Stimulated activated CD8-positive, alpha-beta memory T cell treated with anti-CD3 and anti-CD28 coated beads, Interleukin-15, amount 100 ng/mL, for 1 hour (primary cell): Measurements from ENCODE around the gene IRS1.

ENCODE experiments used
- DNase-seq: peaks from one replicate; pipeline ENCODE4 v3.0.0-alpha.2; 2020; ENCODE audit warnings: low read depth

IRS1 gene

DNA sequence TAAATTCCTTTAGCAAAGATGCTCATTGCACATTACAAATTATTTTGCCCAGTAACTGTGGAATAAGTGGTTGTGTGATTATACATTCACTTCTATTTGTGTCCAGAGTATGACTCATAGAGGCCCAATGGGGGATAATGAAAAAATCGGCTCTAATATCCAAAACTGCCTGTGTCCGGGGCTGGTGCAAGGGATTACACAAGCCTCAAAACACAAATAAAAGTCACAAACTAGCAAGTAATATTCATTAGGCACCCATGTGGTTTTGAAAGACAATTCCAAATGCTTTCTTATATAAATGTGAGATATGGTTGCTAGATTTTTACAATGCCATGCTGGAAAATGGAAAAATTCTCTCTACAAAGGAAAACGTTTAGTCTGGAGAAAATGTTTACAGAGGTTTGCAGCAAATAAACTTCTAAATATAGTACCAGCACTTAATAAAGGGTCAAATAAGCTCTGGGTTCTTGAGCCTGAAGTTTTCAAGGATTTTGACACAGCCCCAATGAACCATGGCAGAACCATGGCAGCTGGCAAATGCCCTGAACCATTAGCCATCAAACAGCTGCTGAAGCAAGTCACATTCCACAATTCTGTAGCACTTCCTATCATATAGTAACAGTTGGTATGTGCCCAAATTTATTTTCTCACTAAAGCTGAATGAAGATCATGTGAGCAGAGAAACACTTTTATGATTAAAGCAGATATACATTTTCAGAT is 40.5 kb downstream of the IRS1 start:
- no peak for DNase-seq

GRCh38 chr2:226756131-226756530 is 43.5 kb downstream of the IRS1 start:
- DNase-seq: no peak

DNA sequence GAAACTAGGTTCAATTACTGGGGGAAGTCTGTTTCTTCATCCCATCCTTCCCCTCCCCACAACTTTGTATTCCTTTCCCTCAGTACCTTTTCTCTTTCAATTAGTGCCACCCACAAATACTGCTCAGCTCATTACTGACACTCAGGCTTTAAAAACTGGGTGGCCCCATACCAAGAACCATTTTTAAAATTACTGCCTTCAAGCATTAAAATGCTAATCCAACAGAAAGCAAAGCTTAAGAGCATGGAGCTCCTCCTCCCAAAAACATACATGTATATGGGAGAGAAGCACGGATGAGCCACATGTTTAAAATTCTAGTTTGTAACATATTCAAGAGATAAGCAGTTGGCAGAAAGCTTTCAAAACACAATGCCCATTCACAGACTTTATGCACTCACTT is 44.0 kb downstream of the IRS1 start:
- no peak for DNase-seq

DNA sequence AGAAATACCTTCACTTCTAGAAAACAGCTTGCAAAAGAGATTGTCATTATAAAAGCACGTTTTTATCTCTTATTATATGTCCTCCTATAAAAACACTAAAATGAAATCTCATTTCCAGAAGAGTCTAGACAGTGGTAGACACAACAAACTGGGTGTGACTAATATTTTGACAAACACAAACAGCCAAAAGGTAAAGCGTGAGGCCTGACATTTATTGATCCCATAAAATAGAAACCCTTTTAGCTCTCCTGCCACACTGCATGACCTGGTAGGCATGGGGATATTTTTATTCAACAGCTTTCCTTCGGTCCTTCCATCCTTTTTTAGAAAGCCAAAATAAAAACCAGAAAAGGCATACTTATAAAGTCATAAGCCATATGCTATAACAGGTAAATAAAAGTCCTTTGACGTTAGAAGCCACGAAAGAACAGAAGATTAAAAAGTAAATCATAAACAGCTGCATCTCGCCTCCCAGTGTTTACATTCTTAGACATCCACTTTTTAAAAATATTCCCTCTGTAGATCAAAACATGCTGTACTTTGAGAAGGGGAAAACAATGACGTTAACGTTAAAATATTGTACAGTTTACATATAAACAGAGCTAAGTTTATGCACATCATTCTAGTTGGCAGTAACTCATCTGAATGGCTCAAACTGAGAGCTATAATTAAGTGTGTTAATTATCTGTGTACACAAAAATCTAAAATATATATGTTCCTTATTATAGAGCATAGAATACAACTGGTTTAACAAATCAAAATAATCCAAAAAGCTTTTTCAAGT is 44.6 kb downstream of the IRS1 start:
- no peak for DNase-seq

GRCh38 chr2:226752887-226753286 is 46.7 kb downstream of the IRS1 start:
- DNase-seq: no peak

DNA sequence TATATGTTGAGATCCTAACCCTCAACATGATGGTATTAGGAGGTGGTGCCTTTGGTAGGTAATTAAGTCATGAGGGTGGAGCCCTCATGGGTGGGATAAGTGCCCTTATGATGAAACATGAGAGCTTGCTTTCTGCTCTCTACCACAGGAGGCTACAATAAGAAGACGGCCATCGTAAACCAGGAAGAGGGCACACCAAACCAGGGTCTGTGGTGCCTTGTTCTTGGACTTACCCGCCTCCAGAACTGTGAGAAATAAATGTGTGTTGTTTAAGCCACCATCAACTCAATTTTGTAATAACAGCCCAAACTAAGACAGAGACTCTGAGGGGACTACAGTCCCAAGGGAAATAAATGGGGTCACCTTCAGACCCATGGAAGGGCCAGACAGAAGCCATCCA is 52.3 kb downstream of the IRS1 start:
- no peak for DNase-seq

- no peak for DNase-seq
These were observed 53.3 kb downstream of the IRS1 start for GRCh38 chr2:226746196-226746800.

GRCh38 chr2:226743915-226744314 is 55.7 kb downstream of the IRS1 start:
- no peak for DNase-seq

GRCh38 chr2:226742347-226742746 is 57.3 kb downstream of the IRS1 start:
- no peak for DNase-seq

DNA sequence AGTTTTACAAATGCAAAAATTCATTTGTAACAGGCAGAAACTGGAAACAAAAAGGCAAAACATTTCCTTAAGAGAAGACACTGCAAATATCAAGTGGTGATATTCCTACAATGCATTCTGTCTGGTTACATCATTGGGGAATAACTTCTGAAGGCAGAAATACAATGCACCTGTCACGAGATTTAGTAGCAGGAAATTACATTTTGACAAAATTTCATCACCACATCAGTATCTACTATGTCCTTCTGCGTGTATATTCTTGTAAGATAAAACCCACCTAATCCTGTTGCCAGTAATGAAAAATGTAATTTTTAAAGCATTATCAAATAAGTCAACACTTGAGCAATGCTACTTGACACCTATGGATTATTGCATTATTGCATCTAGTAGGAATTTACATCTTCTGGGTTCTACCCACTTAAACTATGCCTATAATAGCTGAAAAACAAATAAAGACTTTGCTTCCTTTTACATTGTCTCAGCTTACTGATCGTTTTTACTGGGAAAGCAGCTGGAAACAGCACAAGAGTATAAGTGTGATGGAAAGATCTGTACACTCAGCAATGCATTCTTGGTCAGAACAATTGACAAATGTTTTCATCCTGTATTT is 59.5 kb downstream of the IRS1 start:
- no peak for DNase-seq

GRCh38 chr2:226739545-226740030 is 60.0 kb downstream of the IRS1 start:
- no peak for DNase-seq

GRCh38 chr2:226738821-226739544 is 60.6 kb downstream of the IRS1 start:
- no peak for DNase-seq

GRCh38 chr2:226738191-226738820 is 61.3 kb downstream of the IRS1 start:
- no peak for DNase-seq

GRCh38 chr2:226736382-226736781 is 63.2 kb downstream of the IRS1 start:
- no peak for DNase-seq

DNA sequence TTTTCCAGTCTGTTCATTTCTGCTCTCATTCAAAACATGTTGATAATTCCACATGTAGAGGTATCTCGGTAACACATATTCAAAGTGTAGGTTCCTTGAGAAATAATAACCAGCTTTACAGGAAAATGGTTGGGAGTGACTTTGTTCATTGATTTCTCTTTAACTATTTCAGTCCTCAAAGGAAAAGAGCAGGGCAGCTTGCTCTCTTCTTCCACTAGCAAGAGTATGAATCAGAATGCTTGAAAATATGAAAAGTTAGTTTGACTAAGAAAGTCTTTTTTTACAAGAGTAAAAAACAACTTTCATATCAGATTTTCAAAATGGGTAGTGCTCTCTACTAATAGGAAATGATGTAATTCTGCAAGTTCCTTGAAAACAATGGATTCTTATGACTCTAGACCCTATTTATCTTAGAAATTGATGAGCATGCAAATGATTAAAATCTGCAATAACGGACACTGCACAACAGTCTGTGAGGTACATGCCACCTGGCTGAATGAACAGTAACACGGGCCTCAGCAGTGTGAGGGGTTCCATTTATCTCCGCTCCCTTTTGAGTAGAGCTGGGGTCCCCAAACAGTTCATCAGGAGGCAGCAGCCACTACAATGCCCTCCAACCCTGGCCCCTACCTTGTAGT is 65.6 kb downstream of the IRS1 start:
- DNase-seq: no peak

GRCh38 chr2:226733189-226733858 is 66.3 kb downstream of the IRS1 start:
- no peak for DNase-seq

DNA sequence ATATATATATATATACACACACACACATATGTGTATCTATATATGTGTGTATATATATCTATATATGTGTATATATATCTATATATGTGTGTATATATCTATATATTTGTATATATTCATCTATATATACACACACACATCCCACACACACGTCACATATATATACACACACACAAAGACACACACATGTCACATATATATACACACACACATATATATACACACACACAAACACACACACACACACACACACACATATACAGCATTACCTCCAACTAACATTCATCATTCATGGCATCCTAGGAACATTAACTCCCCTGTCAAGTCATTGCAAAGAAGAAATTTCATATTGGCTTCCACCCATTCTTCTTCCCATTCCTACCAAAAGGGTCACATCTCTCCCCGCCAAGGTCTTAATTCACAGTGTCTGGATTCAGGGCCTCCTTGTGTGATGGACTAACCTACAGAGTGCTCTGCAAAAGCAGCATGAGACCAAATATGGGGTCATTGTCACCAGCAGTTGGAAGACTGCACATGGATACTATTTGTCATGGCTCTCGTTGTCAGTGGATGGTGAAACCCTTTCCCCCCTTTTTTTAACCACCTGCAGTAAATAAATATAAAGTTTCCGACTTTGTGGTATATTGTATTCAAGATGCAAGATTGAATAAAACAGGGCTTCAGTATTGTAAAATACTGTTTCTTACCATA is 67.0 kb downstream of the IRS1 start:
- DNase-seq: no peak

DNA sequence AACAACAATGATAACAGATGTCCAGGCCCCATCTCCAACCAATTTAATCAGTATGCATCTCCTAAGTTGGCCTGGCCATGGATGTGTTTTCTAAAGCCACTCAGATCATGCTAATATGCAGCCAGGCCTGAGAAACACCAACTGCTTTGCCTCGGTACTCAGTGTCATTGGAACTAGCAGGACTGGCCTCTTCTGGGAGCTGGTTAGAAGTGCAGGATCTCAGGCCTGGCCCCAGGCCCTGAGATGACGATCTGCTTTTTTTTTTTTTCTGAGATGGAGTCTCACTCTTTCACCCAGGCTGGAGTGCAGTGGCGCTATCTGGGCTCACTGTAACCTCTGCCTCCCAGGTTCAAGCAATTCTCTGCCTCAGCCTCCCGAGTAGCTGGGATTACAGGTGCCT is 69.1 kb downstream of the IRS1 start:
- no peak for DNase-seq

- DNase-seq: no peak
These were observed 70.6 kb downstream of the IRS1 start for GRCh38 chr2:226728996-226729395.

- no peak for DNase-seq
These were observed 72.4 kb downstream of the IRS1 start for GRCh38 chr2:226727251-226727650.
